SK-N-SH (cell line): ENCODE data around the gene TNFRSF1B. TPM values are rescaled to one million over a fixed set of nuclear protein-coding genes. Genes with fewer than 3 reads are reported as not detected.

Experiments used
- CTCF ChIA-PET: fragments of 300-600, 350-600 bp; formaldehyde crosslinking; extraction: SDS; loops from one replicate; lab custom pipeline; 2021; lab: Yijun Ruan, JAX
- POLR2A ChIA-PET: fragments of 350-600 bp; sonication (Branson Sonifier 250); formaldehyde crosslinking; extraction: SDS; loops from one replicate; lab custom pipeline; 2020; ENCODE audit warnings: antibody characterized with exemption, inconsistent platforms; lab: Yijun Ruan, JAX
- DNase-seq: peaks from one replicate; pipeline ENCODE4 v3.0.0; 2012
- H2AFZ ChIP-seq: fragments of 200-600 bp; sonication (generic); 2 replicates; pipeline ENCODE4 v1.8.1; 2016; ENCODE audit warnings: antibody characterized with exemption, mild to moderate bottlenecking, low read depth
- H3F3A ChIP-seq: fragments of 200-600 bp; sonication (generic); replicated peaks from 2 replicates; pipeline ENCODE3; 2016; ENCODE audit warnings: antibody characterized with exemption, mild to moderate bottlenecking; ENCODE audit not compliant: insufficient read depth
- H3K27ac ChIP-seq, 2 experiments: fragments of 200-500 bp in 1 of 2; fragments of 200-600 bp in 1 of 2; sonication (Bioruptor generic) in 1 of 2; sonication (generic), shearing (Covaris generic) in 1 of 2; 2 replicates each; pipeline versions ENCODE4 v1.5.1 to v1.6.1; 2014 to 2016; ENCODE audit warnings: low read depth in 2 of 2, inconsistent platforms in 1 of 2, low read length in 1 of 2, mild to moderate bottlenecking in 1 of 2, mixed read lengths in 1 of 2
- H3K27me3 ChIP-seq: fragments of 200-600 bp; sonication (generic), shearing (Covaris generic); 2 replicates; pipeline ENCODE4 v1.6.1; 2016; ENCODE audit warnings: mixed run types; ENCODE audit not compliant: insufficient read depth
- H3K36me3 ChIP-seq, 2 experiments: fragments of 200-500 bp in 1 of 2; fragments of 200-600 bp in 1 of 2; sonication (Bioruptor generic) in 1 of 2; sonication (generic) in 1 of 2; replicated peaks in 1 of 2; 2 replicates each; pipeline versions ENCODE3 to v1.5.1; 2014 to 2016; ENCODE audit warnings: low read length in 1 of 2, mild to moderate bottlenecking in 1 of 2; ENCODE audit not compliant: insufficient read depth in 2 of 2, control insufficient read depth in 1 of 2
- H3K4me1 ChIP-seq, 2 experiments: fragments of 200-500 bp in 1 of 2; fragments of 200-600 bp in 1 of 2; sonication (Bioruptor generic) in 1 of 2; sonication (generic), shearing (Covaris generic) in 1 of 2; 2 replicates each; pipeline versions ENCODE4 v1.5.1 to v1.6.1; 2014 to 2016; ENCODE audit warnings: low read depth in 1 of 2, low read length in 1 of 2, mixed run types in 1 of 2; ENCODE audit not compliant: insufficient read depth in 2 of 2, control insufficient read depth in 1 of 2
- H3K4me2 ChIP-seq: fragments of 200-600 bp; sonication (generic), shearing (Covaris generic); 2 replicates; pipeline ENCODE4 v1.6.1; 2017; ENCODE audit warnings: mixed run types
- H3K4me3 ChIP-seq, 2 experiments: fragments of 200-500 bp in 1 of 2; fragments of 200-600 bp in 1 of 2; sonication (Bioruptor generic) in 1 of 2; sonication (generic), shearing (Covaris generic) in 1 of 2; 2 replicates each; pipeline versions ENCODE4 v1.5.1 to v1.8.1; 2014 to 2016; ENCODE audit warnings: low read depth in 2 of 2, inconsistent platforms in 1 of 2, low read length in 1 of 2, mild to moderate bottlenecking in 1 of 2, mixed read lengths in 1 of 2, moderate library complexity in 1 of 2
- H3K79me2 ChIP-seq: fragments of 200-600 bp; sonication (generic); 2 replicates; pipeline ENCODE4 v1.8.1; 2017; ENCODE audit warnings: mild to moderate bottlenecking; ENCODE audit not compliant: insufficient read depth
- H3K9ac ChIP-seq: fragments of 200-600 bp; sonication (generic); 2 replicates; pipeline ENCODE4 v1.6.1; 2017; ENCODE audit warnings: mixed run types
- H3K9me2 ChIP-seq: fragments of 200-600 bp; sonication (generic); 2 replicates; pipeline ENCODE4 v1.6.1; 2017; ENCODE audit warnings: mixed run types
- H3K9me3 ChIP-seq: fragments of 200-600 bp; sonication (generic); 2 replicates; pipeline ENCODE4 v1.6.1; 2017; ENCODE audit warnings: mixed run types, mild to moderate bottlenecking, moderate library complexity
- H4K20me1 ChIP-seq: fragments of 200-600 bp; sonication (generic); 2 replicates; pipeline ENCODE4 v1.6.1; 2017; ENCODE audit warnings: mild to moderate bottlenecking, mixed run types; ENCODE audit not compliant: insufficient read depth
- CTCF ChIP-seq: fragments of 200-600 bp; sonication (generic); IDR thresholded peaks from 2 replicates; pipeline ENCODE4 v1.6.1; 2017; ENCODE audit warnings: antibody characterized with exemption, mild to moderate bottlenecking, moderate library complexity
- ELF1 ChIP-seq: IDR thresholded peaks from 2 replicates; pipeline ENCODE4 v1.4.0; 2012
- EP300 ChIP-seq, 2 experiments: IDR thresholded peaks; 2 replicates each; pipeline versions ENCODE4 v1.4.0 to v1.6.1; 2012; ENCODE audit warnings: borderline replicate concordance in 1 of 2, low read depth in 1 of 2, low read length in 1 of 2
- FOSL2 ChIP-seq: IDR thresholded peaks from 2 replicates; pipeline ENCODE4 v1.4.0; 2012; ENCODE audit warnings: low read depth, mild to moderate bottlenecking, moderate library complexity, borderline replicate concordance
- GABPA ChIP-seq: IDR thresholded peaks from 2 replicates; pipeline ENCODE4 v1.4.0; 2012; ENCODE audit warnings: low read depth, mild to moderate bottlenecking
- IRF3 ChIP-seq: fragments of 150-350 bp; IDR thresholded peaks from 2 replicates; pipeline ENCODE4 v1.6.1; 2016; ENCODE audit warnings: mild to moderate bottlenecking, low read depth, low read length
- PBX3 ChIP-seq: IDR thresholded peaks from 2 replicates; pipeline ENCODE4; 2012
- POLR2AphosphoS5 ChIP-seq: IDR thresholded peaks from 2 replicates; pipeline ENCODE4 v1.6.1; 2012; ENCODE audit warnings: low read depth, low read length
- RFX5 ChIP-seq: IDR thresholded peaks from 2 replicates; pipeline ENCODE4 v1.6.1; 2012; ENCODE audit warnings: mild to moderate bottlenecking, improper control_type of control experiment, low read length
- TAF1 ChIP-seq: IDR thresholded peaks from 2 replicates; pipeline ENCODE4 v1.6.1; 2012; ENCODE audit warnings: low read depth, mild to moderate bottlenecking, low read length, moderate library complexity, borderline replicate concordance
- TCF12 ChIP-seq: IDR thresholded peaks from 2 replicates; pipeline ENCODE4 v1.4.0; 2012
- TEAD4 ChIP-seq: IDR thresholded peaks from 2 replicates; pipeline ENCODE4 v1.4.0; 2012; ENCODE audit warnings: mild to moderate bottlenecking, borderline replicate concordance; ENCODE audit not compliant: insufficient read depth
- USF2 ChIP-seq: fragments of 150-350 bp; IDR thresholded peaks from 2 replicates; pipeline ENCODE4 v1.6.1; 2017; ENCODE audit warnings: antibody characterized with exemption, low read length, low read depth, borderline replicate concordance
- WGBS: methylation state at CpG from one replicate; pipeline ENCODE4 v1.1.6; 2017; ENCODE audit warnings: low lambda C conversion rate; 5-methylcytosine and 5-hydroxymethylcytosine counted together
- polyA plus RNA-seq, 3 experiments: library from polyadenylated mRNA; depleted of rRNA; stranded (reverse); fragments of >200 nt; gene quantifications; 2 replicates each; pipeline ENCODE4 v1.2.3, GENCODE V29; 2012

The TNFRSF1B gene
- polyA plus RNA-seq, 1 of the 3 experiments (the other 2 are of a cell fraction) = 0.36 TPM

DNA sequence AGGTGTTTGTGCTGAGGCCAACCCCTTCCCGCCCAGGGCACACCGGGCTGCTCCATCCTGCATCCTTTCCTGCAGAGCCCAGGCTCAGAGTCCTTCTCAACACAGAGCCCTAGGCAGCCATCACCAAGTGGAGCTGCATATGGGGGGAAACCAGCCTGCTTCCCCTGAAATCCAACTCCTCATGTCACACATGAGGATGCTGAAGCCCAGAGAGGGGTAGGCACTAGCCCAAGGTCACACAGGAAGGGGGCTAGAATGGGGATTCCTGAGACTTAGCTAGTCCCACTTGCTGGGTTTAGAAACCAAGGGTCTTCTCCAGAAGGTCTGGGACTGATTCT is 5.5 kb upstream of the TNFRSF1B start:
- Histone ChIP-seq H3K9me2 (no peaks in the 10 kb centered on the region), H3K9ac (no peak overlapping the region), H3K4me2 (peak overlapping the region; percentile 52; the same call in 1 of the 2 replicates), H3K79me2 (no peaks in the 10 kb centered on the region)
- TF ChIP-seq GABPA (no peak), ELF1 (no peak), POLR2AphosphoS5 (no peak), TEAD4 (no peak), TAF1 (no peak), TCF12 (no peak), FOSL2 (no peak), RFX5 (no peak), IRF3 (no peak), PBX3 (no peak), CTCF (no peak), EP300 (IDR thresholded peaks at IDR 0.05; ENCODE audit: borderline replicate concordance in 1 of 2, low read depth in 1 of 2, low read length in 1 of 2) (no peak), USF2 (no peak)
- TF ChIP-seq, all 33 proteins: peak for 0
- Histone ChIP-seq H3K4me1 (peaks cover 0 to 3% of the 10 kb centered on the region in 2 experiments; a peak in 1 of 4 replicates), H2AFZ (peak overlapping the region; percentile 65; the same call in 1 of the 2 replicates), H3K4me3 (no peak overlapping the region), H3K27ac (no peak overlapping the region), H3K36me3 (no peaks in the 10 kb centered on the region), H3K27me3 (no peaks in the 10 kb centered on the region), H3F3A (no peaks in the 10 kb centered on the region), H3K9me3 (no peaks in the 10 kb centered on the region), H4K20me1 (no peaks in the 10 kb centered on the region)
- POLR2A ChIA-PET = no interaction called here
- whole genome bisulfite sequencing = no CpG with 5 or more reads among the region's 2 CpGs
- no peak for DNase-seq
- CTCF ChIA-PET = interaction anchor here (2.0 kb wide), 1 partner anchor 36 kb away, joined by 13 read pairs; no protein-coding TSS in a partner anchor
